Small intestine (tissue), 16 donors: ENCODE data around the gene WDR90. TPM values are rescaled to one million over a fixed set of nuclear protein-coding genes. Genes with fewer than 3 reads are reported as not detected.

ENCODE experiments used
- DNase-seq, 2 donors: peaks; one replicate each; pipeline versions ENCODE4 v3.0.0 to v3.0.0-alpha.2; 2013
- FAIRE-seq: peaks from 2 replicates; lab custom pipeline; 2012; peaks lifted over from hg19 to GRCh38; lab: Jason Lieb, UNC
- H3K27ac ChIP-seq, 3 donors: one replicate each; pipeline ENCODE4 v1.5.1; 2013; ENCODE audit warnings: low read length in 2 of 3, mild to moderate bottlenecking in 2 of 3, control low read depth in 1 of 3, inconsistent platforms in 1 of 3, low read depth in 1 of 3, moderate library complexity in 1 of 3
- H3K27me3 ChIP-seq, 3 donors: one replicate each; pipeline ENCODE4 v1.6.1; 2013; ENCODE audit warnings: low read length in 3 of 3, inconsistent platforms in 1 of 3; ENCODE audit not compliant: control insufficient read depth in 3 of 3, insufficient read depth in 3 of 3
- H3K36me3 ChIP-seq, 3 donors: one replicate each; pipeline ENCODE4 v1.6.1; 2013; ENCODE audit warnings: low read length in 3 of 3, inconsistent platforms in 1 of 3, low read depth in 1 of 3, mild to moderate bottlenecking in 1 of 3, moderate library complexity in 1 of 3; ENCODE audit not compliant: control insufficient read depth in 3 of 3, insufficient read depth in 2 of 3
- H3K4me1 ChIP-seq, 3 donors: one replicate each; pipeline ENCODE4 v1.6.1; 2013; ENCODE audit warnings: low read length in 2 of 3, inconsistent platforms in 1 of 3, low read depth in 1 of 3, mild to moderate bottlenecking in 1 of 3, moderate library complexity in 1 of 3; ENCODE audit not compliant: control insufficient read depth in 3 of 3, insufficient read depth in 2 of 3
- H3K4me3 ChIP-seq, 3 donors: one replicate each; pipeline ENCODE4 v1.5.1; 2013; ENCODE audit warnings: low read length in 3 of 3, control low read depth in 1 of 3, inconsistent platforms in 1 of 3, low read depth in 1 of 3, mild to moderate bottlenecking in 1 of 3, moderate library complexity in 1 of 3
- H3K9me3 ChIP-seq, 2 donors: one replicate each; pipeline ENCODE4 v1.6.1; 2013; ENCODE audit warnings: low read depth in 1 of 2, low read length in 1 of 2; ENCODE audit not compliant: control insufficient read depth in 2 of 2, insufficient read depth in 1 of 2
- WGBS, 3 donors: extraction: QIAGEN DNeasy Blood & Tissue Kit; methylation state at CpG; one replicate each; pipeline ENCODE4 v1.1.7; 2013; 5-methylcytosine and 5-hydroxymethylcytosine counted together
- long read RNA-seq, 10 donors: transcript quantifications; one replicate each; lab custom pipeline, GENCODE V29; 2026
- polyA plus RNA-seq, 4 donors: library from polyadenylated mRNA; stranded (reverse) in 3 of 4; unstranded in 1 of 4; fragments of 200-250 nt in 3 of 4; fragments of 120-200 nt in 1 of 4; gene quantifications; one replicate each; pipeline versions ENCODE4 v1.2.1 to v1.2.3, GENCODE V29; 2013
- donor health status: healthy with polysubstance abuse.
- donor health status: control.
- donor health status: control.
- donor health status: Bipolar disorder and iron deficiency.
- donor health status: healthy.

The WDR90 gene
- 10 to 100 TPM; 15.7 to 36.5 (median 25.6) TPM for polyA plus RNA-seq
- long read RNA-seq, donor 1, result 0 reads
- long read RNA-seq, donor 2, result 0 reads
- long read RNA-seq, donor 3, partial matches to known transcripts, result 14 of 15 reads
- long read RNA-seq, donor 3, other reads (novel, unspliced or antisense), result 0 of 15 reads
- long read RNA-seq, donor 4, result 0 reads
- long read RNA-seq, donor 5, result 0 reads
- long read RNA-seq, donor 6, partial matches to known transcripts, result 8 of 8 reads
- long read RNA-seq, donor 6, other reads (novel, unspliced or antisense), result 0 of 8 reads
- long read RNA-seq, donor 7, partial matches to known transcripts, result 12 of 13 reads
- long read RNA-seq, donor 7, other reads (novel, unspliced or antisense), result 0 of 13 reads
- long read RNA-seq, donor 8, partial matches to known transcripts, result 0 of 1 reads
- long read RNA-seq, donor 8, other reads (novel, unspliced or antisense), result 0 of 1 reads
- long read RNA-seq, donor 9, partial matches to known transcripts, result 5 of 6 reads
- long read RNA-seq, donor 9, other reads (novel, unspliced or antisense), result 0 of 6 reads
- long read RNA-seq, donor 10, partial matches to known transcripts, result 8 of 10 reads
- long read RNA-seq, donor 10, other reads (novel, unspliced or antisense), result 0 of 10 reads

DNA sequence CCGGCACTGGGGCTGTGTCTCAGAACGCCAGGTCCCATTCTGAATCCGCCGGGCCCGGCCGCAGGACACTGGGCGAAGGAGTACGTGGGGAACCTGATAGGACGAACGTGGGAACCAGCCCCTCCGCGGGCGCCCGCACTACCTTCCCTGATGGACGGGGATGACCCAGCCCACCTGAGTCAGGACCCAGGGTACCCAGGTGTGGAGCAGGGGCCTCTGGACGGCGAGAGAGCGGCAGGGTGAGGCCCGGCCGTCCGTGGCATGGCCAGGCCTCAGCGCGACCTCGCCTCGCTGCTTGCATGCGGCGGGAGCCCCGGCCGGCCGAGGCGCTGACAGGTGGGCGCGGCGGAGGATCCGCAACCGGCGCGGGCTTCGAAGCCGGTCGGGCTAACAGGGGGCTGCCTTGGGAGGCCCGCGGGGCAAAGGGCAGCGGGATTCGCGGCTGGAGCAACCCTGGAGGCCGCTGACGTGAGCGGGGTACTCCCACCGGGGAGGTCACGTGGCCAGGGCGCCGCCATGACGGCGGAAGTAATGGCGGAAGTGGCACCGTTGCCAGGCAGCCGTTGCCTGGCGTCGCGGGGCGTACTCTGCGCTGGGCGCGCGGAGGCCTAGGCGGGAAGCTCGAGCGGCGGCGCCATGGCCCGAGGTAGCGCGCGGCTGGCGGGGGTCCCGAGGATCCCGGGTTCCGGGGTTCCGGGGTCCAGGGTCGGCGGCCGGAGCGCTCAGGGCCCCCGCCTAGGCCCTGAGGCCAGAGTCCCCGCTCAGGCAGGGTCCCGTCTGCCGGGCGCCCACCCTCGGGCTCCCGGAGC lies at the start of gene WDR90:
TSS of gene WDR90 (plus strand) at position 585 of the 809 bp plus-strand sequence. CDS start at position 637, 52 bp downstream.
- peaks cover 0 to 51% (median 5%) of the 10 kb centered on the region in 3 donors for H3K4me1 ChIP-seq
- DNase-seq (peak; percentile 95 to 99), FAIRE-seq (no peak)
- no peaks in the 10 kb centered on the region for H3K27me3 ChIP-seq
- 1 to 2% (median 1%) methylated on average over 75 to 91 of the region's 91 CpGs for WGBS, 3 donors
- H3K4me3 ChIP-seq, result peak within 1 kb of the TSS; percentile 42 to 80 (median 60)
- H3K36me3 ChIP-seq, result peaks cover 0 to 84% (median 0%) of the 10 kb centered on the region in 3 donors
- no peaks in the 10 kb centered on the region for H3K9me3 ChIP-seq
- peak within 1 kb of the TSS; percentile 86 to 98 (median 97) for H3K27ac ChIP-seq

DNA sequence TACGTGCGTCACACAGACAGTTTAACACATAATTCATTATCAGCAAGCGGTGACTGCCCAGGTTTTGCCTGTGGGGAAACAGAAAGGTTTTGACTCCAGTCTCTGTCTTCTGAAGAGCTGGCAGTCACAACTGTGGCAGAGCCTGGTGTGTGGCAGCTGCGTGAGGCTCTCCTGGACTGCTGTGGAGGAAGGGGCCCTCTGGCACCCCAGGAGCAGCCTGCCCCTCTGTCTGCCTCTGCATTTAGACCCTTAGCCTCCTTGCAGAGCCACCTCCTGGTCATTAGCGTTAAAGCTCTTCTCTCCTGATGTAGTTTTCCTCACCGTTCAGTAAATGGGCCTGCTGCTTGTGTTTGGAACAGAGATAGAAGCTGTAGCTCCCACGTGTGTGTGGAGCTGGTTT lies 48.4 kb upstream of the WDR90 start:
- Histone ChIP-seq H3K27ac (no peak overlapping the region), H3K9me3 (peaks cover 0 to 13% of the 10 kb centered on the region in 2 donors), H3K4me1 (no peaks in the 10 kb centered on the region), H3K4me3 (no peak overlapping the region), H3K36me3 (peaks cover 0 to 72% (median 0%) of the 10 kb centered on the region in 3 donors), H3K27me3 (no peaks in the 10 kb centered on the region)
- DNase-seq (peak; percentile 28 to 29), FAIRE-seq (no peak)
- 46 to 55% (median 50%) methylated on average over 7 of the region's 7 CpGs for WGBS, 3 donors

DNA sequence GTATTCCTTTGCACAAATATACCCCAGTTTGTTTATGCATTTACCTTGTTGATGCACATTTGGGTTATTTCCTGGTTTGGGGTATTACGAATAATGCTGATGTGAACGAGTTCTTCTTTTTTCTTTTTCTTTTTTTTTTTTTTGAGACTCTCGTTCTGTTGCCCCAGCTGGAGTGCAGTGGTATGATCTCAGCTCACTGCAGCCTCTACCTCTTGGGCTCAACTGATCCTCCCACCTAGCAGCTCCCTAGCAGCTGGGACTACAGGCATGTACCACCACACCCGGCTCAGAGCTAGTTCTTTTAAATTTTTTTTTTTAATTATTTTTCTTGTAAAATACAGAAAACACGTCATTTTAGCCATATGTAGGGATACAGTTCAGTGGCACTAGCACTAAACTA lies 45.2 kb upstream of the WDR90 start:
- no peak overlapping the region for H3K4me3 ChIP-seq
- no peak overlapping the region for H3K27ac ChIP-seq
- H3K4me1 ChIP-seq, result no peaks in the 10 kb centered on the region
- H3K27me3 ChIP-seq, result no peaks in the 10 kb centered on the region
- H3K9me3 ChIP-seq, result peaks cover 0 to 13% of the 10 kb centered on the region in 2 donors
- FAIRE-seq, result no peak
- peaks cover 0 to 57% (median 0%) of the 10 kb centered on the region in 3 donors for H3K36me3 ChIP-seq
- DNase-seq, result no peak
- WGBS, 3 donors, result 75 to 91% (median 83%) methylated on average over 5 of the region's 5 CpGs

DNA sequence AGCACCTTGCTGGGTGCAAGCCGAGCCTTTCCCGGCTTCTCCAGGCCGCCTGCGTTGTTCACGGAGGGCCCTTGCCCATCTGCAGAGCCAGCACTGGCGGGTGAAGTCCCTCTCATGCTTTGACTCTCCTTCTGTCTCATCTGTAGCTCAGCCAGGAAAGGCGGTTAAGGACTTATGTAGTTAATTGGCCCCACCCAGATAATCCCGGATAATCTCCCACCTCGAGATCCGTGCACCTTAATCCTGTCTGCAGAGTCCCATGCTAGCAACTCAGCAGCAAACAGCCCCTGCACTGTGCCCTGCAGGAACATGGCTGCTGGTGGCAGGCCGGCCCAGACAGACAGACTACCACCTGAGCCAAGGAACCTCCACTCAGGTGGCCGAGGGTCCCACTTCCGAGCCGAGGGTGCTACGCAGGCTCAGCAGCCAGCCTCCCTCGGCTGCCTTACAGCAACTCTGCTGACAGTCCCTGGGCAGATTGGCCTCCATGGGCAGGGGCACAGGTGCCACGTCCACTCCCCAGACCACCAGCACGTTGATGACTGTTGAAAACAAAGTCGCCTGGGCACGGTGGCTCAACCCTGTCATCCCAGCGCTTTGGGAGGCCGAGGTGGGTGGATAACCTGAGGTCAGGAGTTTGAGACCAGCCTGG lies 42.4 kb upstream of the WDR90 start:
- Histone ChIP-seq H3K36me3 (peaks cover 0 to 40% (median 0%) of the 10 kb centered on the region in 3 donors), H3K9me3 (peaks cover 0 to 19% of the 10 kb centered on the region in 2 donors), H3K4me1 (no peaks in the 10 kb centered on the region), H3K27ac (no peak overlapping the region), H3K4me3 (no peak overlapping the region), H3K27me3 (no peaks in the 10 kb centered on the region)
- 84 to 93% (median 92%) methylated on average over 22 of the region's 22 CpGs for WGBS, 3 donors
- DNase-seq (no peak), FAIRE-seq (no peak)

DNA sequence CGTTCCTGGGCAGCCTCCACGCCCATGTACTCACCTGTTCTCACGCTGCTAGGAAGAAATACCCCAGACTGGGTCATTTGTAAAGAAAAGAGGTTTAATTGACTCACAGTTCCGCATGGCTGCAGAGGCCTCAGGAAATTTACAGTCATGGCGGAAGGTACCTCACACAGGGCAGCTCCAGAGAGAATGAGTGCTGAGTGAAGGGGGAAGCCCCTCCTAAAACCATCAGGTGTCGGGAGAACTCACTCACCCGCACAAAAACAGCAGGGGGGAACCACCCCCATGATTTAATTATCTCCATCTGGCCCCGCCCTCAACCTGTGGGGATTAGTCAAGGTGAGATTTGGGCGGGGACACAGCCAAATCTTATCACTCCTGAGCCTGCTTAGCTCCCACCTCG lies 41.1 kb upstream of the WDR90 start:
- Histone ChIP-seq H3K27me3 (no peaks in the 10 kb centered on the region), H3K4me3 (no peak overlapping the region), H3K27ac (no peak overlapping the region), H3K9me3 (peaks cover 0 to 19% of the 10 kb centered on the region in 2 donors), H3K36me3 (peaks cover 0 to 32% (median 0%) of the 10 kb centered on the region in 3 donors), H3K4me1 (no peaks in the 10 kb centered on the region)
- DNase-seq (no peak), FAIRE-seq (no peak)
- whole genome bisulfite sequencing, 3 donors, result 65 to 70% (median 66%) methylated on average over 10 of the region's 10 CpGs

DNA sequence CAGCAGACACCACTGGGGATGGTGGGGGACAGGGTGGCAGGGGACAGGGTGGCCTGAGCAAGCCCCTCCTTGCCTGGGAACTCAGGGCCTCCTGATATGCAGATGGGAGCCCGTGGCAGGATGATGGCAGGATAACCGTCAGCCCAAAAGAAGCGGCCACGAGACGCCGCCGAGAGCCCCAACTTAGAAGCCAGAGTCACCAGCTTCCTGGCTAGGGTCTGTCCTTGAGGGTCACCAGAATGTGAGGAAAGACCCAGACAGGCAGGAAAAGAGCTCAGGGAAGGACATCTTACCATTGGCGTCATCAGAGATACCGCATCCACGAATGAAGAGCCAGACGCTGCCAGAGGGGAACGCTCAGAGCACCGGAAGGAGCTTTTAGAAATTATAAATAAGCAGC lies 39.8 kb upstream of the WDR90 start:
- WGBS, 3 donors, result 87 to 89% (median 88%) methylated on average over 13 of the region's 13 CpGs
- H3K4me3 ChIP-seq, result no peak overlapping the region
- FAIRE-seq (no peak), DNase-seq (no peak)
- no peaks in the 10 kb centered on the region for H3K27me3 ChIP-seq
- H3K9me3 ChIP-seq, result peaks cover 0 to 28% of the 10 kb centered on the region in 2 donors
- no peaks in the 10 kb centered on the region for H3K4me1 ChIP-seq
- no peak overlapping the region for H3K27ac ChIP-seq
- peaks cover 0 to 34% (median 0%) of the 10 kb centered on the region in 3 donors for H3K36me3 ChIP-seq

DNA sequence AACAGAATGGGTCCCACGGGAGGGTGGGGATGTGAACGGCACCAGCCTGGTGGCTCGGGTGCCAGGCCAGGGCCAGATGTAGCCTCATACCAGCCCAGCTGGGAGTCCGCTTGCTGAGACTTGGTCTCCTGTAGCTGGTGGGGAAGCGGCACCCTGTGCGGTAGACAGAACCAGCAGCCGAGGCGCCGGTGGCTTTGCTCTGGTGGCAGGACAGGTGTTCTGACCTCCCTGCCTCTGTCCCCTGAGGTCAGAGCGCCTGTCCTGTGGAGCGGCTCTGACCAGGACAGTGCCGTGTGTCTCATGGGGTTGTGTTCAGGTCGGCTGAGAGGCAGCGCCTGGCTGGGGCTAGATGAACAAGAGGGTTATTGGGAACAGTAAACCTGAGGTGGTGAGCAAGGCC lies 39.2 kb upstream of the WDR90 start:
- no peak for DNase-seq
- peaks cover 0 to 35% (median 0%) of the 10 kb centered on the region in 3 donors for H3K36me3 ChIP-seq
- H3K9me3 ChIP-seq, result peaks cover 0 to 23% of the 10 kb centered on the region in 2 donors
- WGBS, 3 donors, result 74 to 86% (median 83%) methylated on average over 14 of the region's 14 CpGs
- no peak overlapping the region for H3K27ac ChIP-seq
- H3K27me3 ChIP-seq, result no peaks in the 10 kb centered on the region
- no peak for FAIRE-seq
- H3K4me1 ChIP-seq, result no peaks in the 10 kb centered on the region
- H3K4me3 ChIP-seq, result no peak overlapping the region
